Smooth muscle cell (in vitro differentiated cells): Measurements from ENCODE around the gene DCDC2C. TPM values are rescaled to one million over a fixed set of nuclear protein-coding genes. Genes with fewer than 3 reads are reported as not detected.

ENCODE experiments used
- DNase-seq: peaks from one replicate; lab custom pipeline; 2025; ENCODE audit not compliant: unreplicated experiment; lab: John Stamatoyannopoulos, UW
- H2AFZ ChIP-seq: fragments of 200-600 bp; sonication (generic); 2 replicates; pipeline ENCODE4 v1.6.0; 2016; ENCODE audit warnings: antibody characterized with exemption, low read depth, mild to moderate bottlenecking
- H3F3A ChIP-seq: fragments of 200-600 bp; sonication (generic); 2 replicates; pipeline ENCODE4 v1.6.0; 2017; ENCODE audit warnings: antibody characterized with exemption, low read depth
- H3K27ac ChIP-seq: fragments of 200-600 bp; sonication (generic); 2 replicates; pipeline ENCODE4 v1.5.1; 2016; ENCODE audit warnings: low read depth, mild to moderate bottlenecking
- H3K27me3 ChIP-seq: fragments of 200-600 bp; sonication (generic); 2 replicates; pipeline ENCODE4 v1.6.1; 2016; ENCODE audit warnings: low read depth, mild to moderate bottlenecking
- H3K36me3 ChIP-seq: fragments of 200-600 bp; sonication (generic); 2 replicates; pipeline ENCODE4 v1.5.1; 2016; ENCODE audit warnings: low read depth
- H3K4me1 ChIP-seq: fragments of 200-600 bp; sonication (generic); 2 replicates; pipeline ENCODE4 v1.5.1; 2016; ENCODE audit warnings: low read depth
- H3K4me2 ChIP-seq: fragments of 200-600 bp; sonication (generic); 2 replicates; pipeline ENCODE4 v1.6.0; 2016; ENCODE audit warnings: mild to moderate bottlenecking
- H3K4me3 ChIP-seq: fragments of 200-600 bp; sonication (generic); 2 replicates; pipeline ENCODE4 v1.5.1; 2016; ENCODE audit warnings: mild to moderate bottlenecking
- H3K79me2 ChIP-seq: fragments of 200-600 bp; sonication (generic); 2 replicates; pipeline ENCODE4 v1.6.0; 2016; ENCODE audit warnings: low read depth, mild to moderate bottlenecking
- H3K9ac ChIP-seq: fragments of 200-600 bp; sonication (generic); 2 replicates; pipeline ENCODE4 v1.6.0; 2016; ENCODE audit warnings: low read depth
- H3K9me3 ChIP-seq: fragments of 200-600 bp; sonication (generic); replicated peaks from 2 replicates; pipeline ENCODE4 v1.5.1; 2016; ENCODE audit warnings: low read depth
- H4K20me1 ChIP-seq: fragments of 200-600 bp; sonication (generic); 2 replicates; pipeline ENCODE4 v1.6.0; 2016; ENCODE audit warnings: low read depth
- CTCF ChIP-seq: fragments of 200-600 bp; sonication (generic); IDR thresholded peaks from 2 replicates; pipeline ENCODE4 v1.5.1; 2017; ENCODE audit warnings: borderline replicate concordance, mild to moderate bottlenecking, antibody characterized with exemption; ENCODE audit not compliant: insufficient read depth, poor library complexity, severe bottlenecking
- WGBS: methylation state at CpG from one replicate; pipeline ENCODE4 v1.1.7; 2016; ENCODE audit warnings: low lambda C conversion rate; 5-methylcytosine and 5-hydroxymethylcytosine counted together
- polyA plus RNA-seq: library from polyadenylated mRNA; unstranded; fragments of >200 nt; fragmentation: Nextera tagmentation; extraction: Ambion mirVana; gene quantifications from 2 replicates; pipeline ENCODE4 v1.2.1, GENCODE V29; 2016
- total RNA-seq: library from RNA; depleted of rRNA; stranded (reverse); fragments of >200 nt; gene quantifications from 2 replicates; pipeline ENCODE4 v1.2.3, GENCODE V29; 2014

DCDC2C gene
- total and polyA plus RNA-seq, 2 experiments from 2014 or later, result not detected

GRCh38 chr2:3696545-3696944, 6.8 kb upstream of the DCDC2C start:
- H3K36me3 ChIP-seq, result no peaks in the 10 kb centered on the region
- H3K27me3 ChIP-seq, result no peaks in the 10 kb centered on the region
- H2AFZ ChIP-seq, result no peak overlapping the region
- no peak for TF ChIP-seq CTCF
- H3K27ac ChIP-seq, result no peak overlapping the region
- no peaks in the 10 kb centered on the region for H4K20me1 ChIP-seq
- 84% methylated on average over 3 of the region's 3 CpGs for whole genome bisulfite sequencing
- DNase-seq, result no peak
- no peak overlapping the region for H3K9ac ChIP-seq
- H3F3A ChIP-seq, result no peaks in the 10 kb centered on the region
- H3K4me1 ChIP-seq, result no peaks in the 10 kb centered on the region
- H3K4me2 ChIP-seq, result no peak overlapping the region
- no peaks in the 10 kb centered on the region for H3K79me2 ChIP-seq
- no peaks in the 10 kb centered on the region for H3K9me3 ChIP-seq
- H3K4me3 ChIP-seq, result no peak overlapping the region

GRCh38 chr2:3701071-3701470, 2.3 kb upstream of the DCDC2C start:
- H3K9ac ChIP-seq, result no peak overlapping the region
- H3K27me3 ChIP-seq, result no peaks in the 10 kb centered on the region
- WGBS, result 89% methylated on average over 5 of the region's 5 CpGs
- no peak overlapping the region for H3K27ac ChIP-seq
- DNase-seq, result no peak
- no peaks in the 10 kb centered on the region for H3K36me3 ChIP-seq
- H4K20me1 ChIP-seq, result no peaks in the 10 kb centered on the region
- no peak for TF ChIP-seq CTCF
- H3F3A ChIP-seq, result no peaks in the 10 kb centered on the region
- no peaks in the 10 kb centered on the region for H3K79me2 ChIP-seq
- no peak overlapping the region for H3K4me2 ChIP-seq
- no peaks in the 10 kb centered on the region for H3K9me3 ChIP-seq
- peaks cover under 1% of the 10 kb centered on the region for H3K4me1 ChIP-seq
- H3K4me3 ChIP-seq, result no peak overlapping the region
- no peak overlapping the region for H2AFZ ChIP-seq

- Histone ChIP-seq H3K4me3 (no peak overlapping the region), H3K9me3 (no peaks in the 10 kb centered on the region), H3K36me3 (no peaks in the 10 kb centered on the region), H2AFZ (no peak overlapping the region), H3K27me3 (no peaks in the 10 kb centered on the region), H3K4me1 (peaks cover 3% of the 10 kb centered on the region), H3K27ac (no peak overlapping the region), H3K9ac (no peak overlapping the region), H3K79me2 (no peaks in the 10 kb centered on the region), H4K20me1 (no peaks in the 10 kb centered on the region), H3F3A (no peaks in the 10 kb centered on the region), H3K4me2 (no peak overlapping the region)
- WGBS, result 97% methylated on average over 54 of the region's 73 CpGs
- TF ChIP-seq CTCF, result no peak
- no peak for DNase-seq
These were observed 481 bp downstream of the DCDC2C start for GRCh38 chr2:3703757-3704355.

GRCh38 chr2:3704692-3705091, 1.3 kb downstream of the DCDC2C start:
- Histone ChIP-seq H3K27ac (no peak overlapping the region), H3K9me3 (no peaks in the 10 kb centered on the region), H3K79me2 (no peaks in the 10 kb centered on the region), H4K20me1 (no peaks in the 10 kb centered on the region), H3F3A (no peaks in the 10 kb centered on the region), H3K4me2 (no peak overlapping the region), H3K4me3 (no peak overlapping the region), H3K4me1 (peaks cover 3% of the 10 kb centered on the region), H3K36me3 (no peaks in the 10 kb centered on the region), H3K9ac (no peak overlapping the region), H2AFZ (no peak overlapping the region), H3K27me3 (no peaks in the 10 kb centered on the region)
- 88% methylated on average over 1 of the region's 6 CpGs for WGBS
- TF ChIP-seq CTCF, result no peak
- DNase-seq, result no peak
